Measurements from ENCODE around the gene EVI5. TPM values are rescaled to one million over a fixed set of nuclear protein-coding genes. Genes with fewer than 3 reads are reported as not detected.

The EVI5 gene
- polyA plus RNA-seq, 2 of the 4 experiments (the other 2 are of a cell fraction): 10.2 to 10.4 TPM

GRCh38 chr1:92817137-92817697 lies 32.3 kb upstream of the EVI5 start:
- TF ChIP-seq MAFK (IDR thresholded peaks at IDR 0.05; ENCODE audit: partially characterized antibody) (peak; percentile 23), FOSL2 (IDR thresholded peaks at IDR 0.05) (no peak), FOSL2 (CRISPR knock-in tag; IDR thresholded peaks at IDR 0.05) (no peak)
- no peak for DNase-seq (ENCODE audit: low read depth in 1 of 2, low spot score in 1 of 2)
- ChIA-PET POLR2A (interaction anchor here (1.6 kb wide), 1 partner anchor 15 kb away, joined by 5 read pairs; the partner anchor contains the start of gene RPL5), CTCF (no interaction called here)
- no peak for ATAC-seq
- Histone ChIP-seq H3K4me2 (no peak overlapping the region), H3K4me1 (no peaks in the 10 kb centered on the region), H3K9me3 (no peaks in the 10 kb centered on the region), H3K4me3 (no peak overlapping the region), H3K27ac (no peak overlapping the region)
- 7% methylated on average over 1 of the region's 1 CpG for WGBS (ENCODE audit: missing lambda C conversion rate)
- FAIRE-seq: no peak

GRCh38 chr1:92816732-92817131 lies 31.8 kb upstream of the EVI5 start:
- DNase-seq (ENCODE audit: low read depth in 1 of 2, low spot score in 1 of 2): no peak
- FAIRE-seq: no peak
- CTCF ChIA-PET: interaction anchor here (1.1 kb wide), 1 partner anchor 26 kb away, joined by 4 read pairs; no protein-coding TSS in a partner anchor
- 85% methylated on average over 2 of the region's 2 CpGs for WGBS (ENCODE audit: missing lambda C conversion rate)
- no peak for ATAC-seq
- H3K4me1 ChIP-seq: no peaks in the 10 kb centered on the region
- H3K4me2 ChIP-seq: no peak overlapping the region
- POLR2A ChIA-PET: interaction anchor here (1.6 kb wide), 1 partner anchor 15 kb away, joined by 5 read pairs; the partner anchor contains the start of gene RPL5
- no peak overlapping the region for H3K4me3 ChIP-seq
- TF ChIP-seq CEBPB (IDR thresholded peaks at IDR 0.05): no peak
- TF ChIP-seq SMC3 (IDR thresholded peaks at IDR 0.05): no peak
- no peak for TF ChIP-seq TFCP2L1 (CRISPR knock-in tag; IDR thresholded peaks at IDR 0.05)
- TF ChIP-seq NFE2L2 (conservative IDR thresholded peaks at IDR 0.05; ENCODE audit: low read length): no peak
- TF ChIP-seq RARB (CRISPR knock-in tag; IDR thresholded peaks at IDR 0.05): no peak
- no peak overlapping the region for H3K27ac ChIP-seq
- no peaks in the 10 kb centered on the region for H3K9me3 ChIP-seq

- no peaks in the 10 kb centered on the region for H3K9me3 ChIP-seq
- DNase-seq (ENCODE audit: low read depth in 1 of 2, low spot score in 1 of 2): no peak
- ChIA-PET POLR2A (no interaction called here), CTCF (no interaction called here)
- no peak for ATAC-seq
- no peak for TF ChIP-seq RFX5 (IDR thresholded peaks at IDR 0.05)
- TF ChIP-seq HOXA7 (CRISPR knock-in tag; IDR thresholded peaks at IDR 0.05): no peak
- TF ChIP-seq KDM1A (IDR thresholded peaks at IDR 0.05; ENCODE audit: low read depth): no peak
- TF ChIP-seq ELK1 (IDR thresholded peaks at IDR 0.05; ENCODE audit: low read depth, low read length): no peak
- TF ChIP-seq CEBPB (IDR thresholded peaks at IDR 0.05): no peak
- H3K4me3 ChIP-seq: no peak overlapping the region
- no peak for FAIRE-seq
- H3K4me1 ChIP-seq: peaks cover 9% of the 10 kb centered on the region; the same call in 1 of the 3 replicates
- H3K27ac ChIP-seq: no peak overlapping the region
- no peak overlapping the region for H3K4me2 ChIP-seq
Observed at GRCh38 chr1:92808381-92808780, 23.5 kb upstream of the EVI5 start.

- Histone ChIP-seq H3K9me3 (no peaks in the 10 kb centered on the region), H3K27ac (peak overlapping the region; percentile 58 to 72; a peak in 5 of 6 replicates), H3K4me2 (peak overlapping the region; percentile 54), H3K4me1 (peaks cover 9% of the 10 kb centered on the region; the same call in 1 of the 3 replicates), H3K4me3 (no peak overlapping the region)
- FAIRE-seq: no peak
- POLR2A ChIA-PET: interaction anchor here (1.4 kb wide), 1 partner anchor 27 kb away, joined by 5 read pairs; the partner anchor contains the start of gene RPL5
- DNase-seq (ENCODE audit: low read depth in 1 of 2, low spot score in 1 of 2): no peak
- no peak for ATAC-seq
- 74% methylated on average over 1 of the region's 1 CpG for WGBS (ENCODE audit: missing lambda C conversion rate)
- CTCF ChIA-PET: interaction anchor here (1.4 kb wide), 1 partner anchor 13 kb away, joined by 3 read pairs; no protein-coding TSS in a partner anchor
- TF ChIP-seq RARB (CRISPR knock-in tag; IDR thresholded peaks at IDR 0.05): no peak
- no peak for TF ChIP-seq E2F6 (IDR thresholded peaks at IDR 0.05; ENCODE audit: borderline replicate concordance, low read depth)
- no peak for TF ChIP-seq CHD4 (IDR thresholded peaks at IDR 0.05; ENCODE audit: borderline replicate concordance)
- TF ChIP-seq CHD2 (IDR thresholded peaks at IDR 0.05; ENCODE audit: low read length, partially characterized antibody): no peak
- TF ChIP-seq PHF8 (IDR thresholded peaks at IDR 0.05; ENCODE audit: borderline replicate concordance, low read depth): no peak
- TF ChIP-seq NR3C1 (IDR thresholded peaks at IDR 0.05): no peak
- no peak for TF ChIP-seq KDM5A (IDR thresholded peaks at IDR 0.05)
- no peak for TF ChIP-seq MAX (IDR thresholded peaks at IDR 0.05)
- no peak for TF ChIP-seq HDAC2 (IDR thresholded peaks at IDR 0.05)
- no peak for TF ChIP-seq REST (IDR thresholded peaks at IDR 0.05)
- no peak for TF ChIP-seq CTCF (IDR thresholded peaks at IDR 0.05)
- no peak for TF ChIP-seq NFE2L2 (conservative IDR thresholded peaks at IDR 0.05; ENCODE audit: low read length)
- TF ChIP-seq RNF2 (IDR thresholded peaks at IDR 0.05; ENCODE audit: borderline replicate concordance, low read depth): no peak
Observed at GRCh38 chr1:92805216-92805615, 20.3 kb upstream of the EVI5 start.
